A172 (cell line): ENCODE data around the gene NKD1. TPM values are rescaled to one million over a fixed set of nuclear protein-coding genes. Genes with fewer than 3 reads are reported as not detected.

Source experiments
- DNase-seq: peaks from one replicate; pipeline ENCODE4 v3.0.0-alpha.2; 2015; ENCODE audit warnings: low spot score
- total RNA-seq: library from RNA; depleted of rRNA; stranded (reverse); fragments of >200 nt; shearing (Covaris generic); gene quantifications from 2 replicates; pipeline ENCODE4 v1.2.3, GENCODE V29; 2014

Gene NKD1
- total RNA-seq, 1 experiment from 2014 or later, result 0.10 TPM

GRCh38 chr16:50630394-50631020, 82.3 kb downstream of the NKD1 start:
- no peak for DNase-seq

GRCh38 chr16:50631249-50631984, 83.2 kb downstream of the NKD1 start:
- no peak for DNase-seq

GRCh38 chr16:50631985-50632576, 83.9 kb downstream of the NKD1 start:
- DNase-seq, result no peak

GRCh38 chr16:50632927-50633800, 85.0 kb downstream of the NKD1 start:
- DNase-seq, result no peak

- DNase-seq, result no peak
These were observed 85.9 kb downstream of the NKD1 start for GRCh38 chr16:50634090-50634489.

GRCh38 chr16:50634947-50635346, 86.8 kb downstream of the NKD1 start:
- DNase-seq, result no peak

GRCh38 chr16:50635505-50636392, 87.6 kb downstream of the NKD1 start:
- no peak for DNase-seq

GRCh38 chr16:50636753-50637374, 88.7 kb downstream of the NKD1 start:
- no peak for DNase-seq

- DNase-seq, result no peak
These were observed 89.8 kb downstream of the NKD1 start for GRCh38 chr16:50637716-50638602.

GRCh38 chr16:50638816-50639670, 90.8 kb downstream of the NKD1 start:
- DNase-seq, result no peak

- peak; percentile 65 for DNase-seq
These were observed 92.2 kb downstream of the NKD1 start for GRCh38 chr16:50640391-50640790.

- DNase-seq, result no peak
These were observed 93.0 kb downstream of the NKD1 start for GRCh38 chr16:50640919-50641817.

GRCh38 chr16:50641818-50642187, 93.6 kb downstream of the NKD1 start:
- DNase-seq, result no peak

GRCh38 chr16:50642349-50642748, 94.2 kb downstream of the NKD1 start:
- no peak for DNase-seq

GRCh38 chr16:50643192-50643591, 95.0 kb downstream of the NKD1 start:
- DNase-seq, result no peak

- DNase-seq, result no peak
These were observed 96.0 kb downstream of the NKD1 start for GRCh38 chr16:50644245-50644644.

- DNase-seq, result peak; percentile 21
These were observed 96.5 kb downstream of the NKD1 start for GRCh38 chr16:50644729-50645128.
